ENCODE data around the gene PPIL3. TPM values are rescaled to one million over a fixed set of nuclear protein-coding genes. Genes with fewer than 3 reads are reported as not detected.

PPIL3 gene
- 32.6 and 36.1 TPM in 2 replicates for total RNA-seq

GRCh38 chr2:200888704-200889625, at the start of gene PPIL3, which contains the start of gene NIF3L1:
PPIL3 (minus strand) TSS chr2:200889077; CDS start chr2:200887615, 1,462 bp downstream.
NIF3L1 (plus strand) TSS chr2:200889371; CDS start chr2:200891944, 2,573 bp downstream.

GRCh38 chr2:200864176-200865034, 24.5 kb downstream of the PPIL3 start, which contains the start of gene CLK1:
CLK1 (minus strand) TSS chr2:200864658; CDS start chr2:200861862, 2,796 bp downstream.

Other genes starting within 250 kb of the PPIL3 start
- 567 and 584 TPM in 2 replicates for gene BZW1, start 77.2 kb downstream of the PPIL3 start, total RNA-seq
- 77.5 and 84.1 TPM in 2 replicates for gene CLK1, start 24.4 kb downstream of the PPIL3 start, total RNA-seq
- gene NIF3L1, start 294 bp upstream of the PPIL3 start, total RNA-seq, result 13.7 and 14.3 TPM in 2 replicates
- 15.4 and 15.7 TPM in 2 replicates for gene ORC2, start 74.6 kb upstream of the PPIL3 start, total RNA-seq
- 10.4 and 13.5 TPM in 2 replicates for gene HYCC2, start 182.6 kb upstream of the PPIL3 start, total RNA-seq
- 116 and 123 TPM in 2 replicates for gene NDUFB3, start 182.9 kb upstream of the PPIL3 start, total RNA-seq
- 194 and 279 TPM in 2 replicates for gene CFLAR, start 227.1 kb upstream of the PPIL3 start, total RNA-seq

Data from endothelial cell of coronary artery (primary cell).